Measurements from ENCODE around the gene LSM12.

The LSM12 gene

DNA sequence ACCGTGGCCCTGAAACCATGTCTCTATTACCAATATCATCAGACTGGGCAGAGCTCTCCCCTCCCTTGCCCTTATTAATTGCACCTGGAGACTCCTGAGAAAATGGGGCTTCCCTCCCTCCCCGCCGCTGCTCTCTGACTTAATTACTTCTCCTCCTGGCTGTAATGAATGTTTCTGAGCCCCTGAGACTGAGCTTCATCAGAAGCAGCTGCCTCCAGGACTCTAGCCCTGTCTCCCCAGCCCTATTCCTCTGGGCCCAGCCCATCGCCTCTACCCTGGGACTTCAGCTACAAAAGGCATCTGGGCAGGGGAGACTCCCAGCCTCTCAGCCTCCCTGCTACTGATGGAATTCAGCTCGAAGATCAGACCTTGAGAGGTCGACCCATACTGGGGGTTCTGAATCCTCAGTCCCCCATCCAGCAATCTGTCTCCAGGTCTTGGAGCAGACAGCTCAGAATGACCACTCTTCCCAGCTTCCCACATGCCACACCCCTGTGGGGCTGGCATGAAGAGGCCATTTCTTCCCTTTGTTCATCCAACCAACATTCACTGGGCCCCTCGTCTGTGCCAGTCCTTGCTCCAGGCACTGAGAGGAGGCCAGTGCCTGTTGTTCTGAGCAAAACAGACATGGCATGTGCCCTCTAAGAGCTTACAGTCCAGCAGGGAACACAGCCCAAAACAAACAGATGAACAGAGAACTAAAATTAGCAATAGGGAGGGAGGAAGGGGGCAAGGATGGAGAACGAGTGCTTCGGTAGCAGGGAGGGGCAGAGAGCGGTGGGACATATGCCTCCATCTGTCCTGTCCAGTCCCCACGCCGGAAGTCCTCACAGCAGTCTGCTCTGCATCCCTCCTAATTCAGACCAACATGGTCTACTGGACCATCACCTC, 79.1 kb downstream of the LSM12 start:
- peak; percentile 67 for DNase-seq (ENCODE audit: low spot score)

DNA sequence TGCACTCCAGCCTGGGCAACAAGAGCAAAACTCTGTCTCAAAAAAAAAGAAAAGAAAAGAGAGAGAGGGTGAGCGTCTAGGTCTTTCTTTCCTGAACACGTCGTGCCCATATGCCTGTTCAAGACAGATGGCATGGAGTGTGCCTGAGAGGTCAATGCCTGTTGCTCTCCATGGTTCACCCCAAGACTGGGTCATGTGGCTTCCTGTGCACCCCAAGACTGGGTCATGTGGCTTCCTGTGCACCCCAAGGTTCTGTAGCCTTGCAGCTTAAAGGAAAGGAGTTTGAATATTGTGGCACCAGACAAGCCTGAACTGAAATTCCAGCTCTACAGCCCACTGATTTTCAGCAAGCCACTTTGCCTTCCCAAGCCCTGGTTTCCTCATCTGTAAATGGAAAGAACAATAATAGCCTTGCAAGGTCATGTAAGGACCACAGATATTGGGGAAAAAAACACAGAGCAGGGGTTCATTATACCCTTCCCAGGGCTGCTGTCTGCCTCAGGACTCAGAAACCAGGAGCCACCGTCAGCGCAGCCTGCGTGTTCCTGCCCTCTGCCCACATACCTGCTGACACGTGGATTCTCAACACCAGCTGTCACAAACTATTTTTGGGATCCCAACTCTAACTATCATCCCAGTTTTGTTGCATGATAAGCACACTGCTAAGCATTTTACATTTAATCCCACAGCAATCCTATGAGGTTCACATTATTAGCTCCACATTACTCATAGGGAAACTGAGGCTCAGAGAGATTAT, 80.1 kb downstream of the LSM12 start:
- no peak for DNase-seq (ENCODE audit: low spot score)

DNA sequence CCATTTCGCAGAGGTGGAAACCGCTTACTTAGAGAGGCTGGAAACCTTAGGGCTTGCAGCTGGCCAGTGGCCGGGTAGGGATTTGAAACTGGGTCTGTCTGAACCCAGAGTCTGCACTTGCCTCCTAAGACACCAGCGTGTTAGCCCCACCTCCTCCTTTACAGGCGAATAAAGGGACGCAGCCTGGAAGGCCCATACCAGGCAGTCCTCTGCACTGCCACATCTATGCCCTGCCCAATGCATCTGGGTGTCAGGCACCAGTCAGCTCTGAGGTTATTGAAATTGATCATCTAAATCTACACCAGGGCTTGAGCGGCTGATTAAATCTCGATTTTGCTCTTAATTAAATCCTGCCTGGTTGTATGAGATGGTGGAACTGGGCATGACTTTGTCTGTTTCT, 82.0 kb downstream of the LSM12 start:
- peak; percentile 75 for DNase-seq (ENCODE audit: low spot score)

Small RNA genes lying within 50 kb of the gene (small RNA-seq; reads per million reads assigned to genes)
- 0.10 to 0.84 reads per million in 2 experiments for gene RF00012
